NCI-H1105 treated with DMSO at 0.1 percent for 48 hours (cell line): ENCODE measurements around the gene PI4K2A.

Experiments
- DNase-seq: peaks from one replicate; lab custom pipeline; 2025; lab: John Stamatoyannopoulos, UW

The PI4K2A gene

GRCh38 chr10:97707134-97707861 is 66.8 kb downstream of the PI4K2A start:
- no peak for DNase-seq

- no peak for DNase-seq
Observed at GRCh38 chr10:97708167-97708566, 67.7 kb downstream of the PI4K2A start.

- no peak for DNase-seq
Observed at GRCh38 chr10:97708976-97709946, 68.8 kb downstream of the PI4K2A start.

GRCh38 chr10:97711640-97712572 is 71.4 kb downstream of the PI4K2A start:
- no peak for DNase-seq

GRCh38 chr10:97713339-97713825 is 72.9 kb downstream of the PI4K2A start, which contains the start of gene MARVELD1:
Gene MARVELD1 (plus strand): TSS chr10:97713730. CDS start chr10:97713877, 147 bp downstream.
- peak; percentile 22 for DNase-seq

GRCh38 chr10:97713826-97714400 is 73.4 kb downstream of the PI4K2A start:
- DNase-seq: peak; percentile 31

GRCh38 chr10:97714401-97715258 is 74.2 kb downstream of the PI4K2A start:
- no peak for DNase-seq

GRCh38 chr10:97715259-97715874 is 74.9 kb downstream of the PI4K2A start:
- DNase-seq: no peak

- DNase-seq: no peak
Observed at GRCh38 chr10:97717627-97718026, 77.2 kb downstream of the PI4K2A start.

- DNase-seq: no peak
Observed at GRCh38 chr10:97718178-97718577, 77.7 kb downstream of the PI4K2A start.

- peak; percentile 78 for DNase-seq
Observed at GRCh38 chr10:97718659-97719142, 78.2 kb downstream of the PI4K2A start.

- DNase-seq: no peak
Observed at GRCh38 chr10:97719602-97720001, 79.1 kb downstream of the PI4K2A start.

- no peak for DNase-seq
Observed at GRCh38 chr10:97721871-97722780, 81.7 kb downstream of the PI4K2A start.

GRCh38 chr10:97723001-97723400 is 82.5 kb downstream of the PI4K2A start:
- DNase-seq: no peak

- no peak for DNase-seq
Observed at GRCh38 chr10:97724341-97724941, 84.0 kb downstream of the PI4K2A start.
